HEK293 (cell line): ENCODE results near the gene RNF149.
A peak's percentile ranks its signal among the peaks of the same experiment; 100 is the strongest.

Experiments
- CTCF ChIA-PET: fragments of 350-600 bp; formaldehyde crosslinking; extraction: SDS; loops from one replicate; lab custom pipeline; 2021; ENCODE audit warnings: antibody characterized with exemption; lab: Yijun Ruan, JAX
- POLR2A ChIA-PET: fragments of 300-600 bp; formaldehyde crosslinking; extraction: SDS; loops from one replicate; lab custom pipeline; 2020; ENCODE audit warnings: antibody characterized with exemption, inconsistent platforms; lab: Yijun Ruan, JAX
- H3K27ac ChIP-seq: fragments of 200-500 bp; sonication (Bioruptor generic); 2 replicates; pipeline ENCODE4 v1.5.1; 2014; ENCODE audit warnings: low read depth, low read length, control low read depth, inconsistent platforms; ENCODE audit errors: extremely low read depth
- H3K36me3 ChIP-seq, 2 experiments: fragments of 200-500 bp in 1 of 2; sonication (Bioruptor generic) in 1 of 2; 1 replicate in 1 of 2; 2 replicates in 1 of 2; pipeline ENCODE4 v1.5.1; 2014 to 2017; ENCODE audit warnings: inconsistent platforms in 2 of 2, low read length in 2 of 2; ENCODE audit not compliant: control insufficient read depth in 2 of 2, insufficient read depth in 1 of 2
- H3K4me1 ChIP-seq: fragments of 200-500 bp; sonication (Bioruptor generic); 2 replicates; pipeline ENCODE4 v1.5.1; 2014; ENCODE audit warnings: mild to moderate bottlenecking, low read length, inconsistent platforms; ENCODE audit not compliant: control insufficient read depth, insufficient read depth
- H3K4me3 ChIP-seq: 2 replicates; pipeline ENCODE4 v1.5.1; 2011; ENCODE audit warnings: low read depth, mild to moderate bottlenecking, control low read depth, low read length, moderate library complexity
- H3K9me3 ChIP-seq: fragments of 200-500 bp; sonication (Bioruptor generic); 2 replicates; pipeline ENCODE4 v1.5.1; 2014; ENCODE audit warnings: low read depth, low read length, inconsistent platforms; ENCODE audit not compliant: control insufficient read depth, insufficient read depth
- EGR2 ChIP-seq: fragments of 450-650 bp; formaldehyde crosslinking; IDR thresholded peaks from 2 replicates; pipeline ENCODE4 v1.5.1; 2016; ENCODE audit warnings: low read depth, missing biosample characterization, missing genetic modification characterization
- GLIS1 ChIP-seq: fragments of 450-650 bp; formaldehyde crosslinking; IDR thresholded peaks from 2 replicates; pipeline ENCODE4 v1.5.1; 2016; ENCODE audit warnings: missing biosample characterization, missing genetic modification characterization
- KLF1 ChIP-seq: fragments of 450-650 bp; formaldehyde crosslinking; IDR thresholded peaks from 2 replicates; pipeline ENCODE4 v1.5.1; 2016; ENCODE audit warnings: missing biosample characterization, missing genetic modification characterization
- PRDM1 ChIP-seq: fragments of 450-650 bp; formaldehyde crosslinking; IDR thresholded peaks from 2 replicates; pipeline ENCODE4; 2016; ENCODE audit warnings: missing biosample characterization, missing genetic modification characterization
- SCRT2 ChIP-seq: fragments of 450-650 bp; formaldehyde crosslinking; IDR thresholded peaks from 2 replicates; pipeline ENCODE4 v1.5.1; 2016; ENCODE audit warnings: missing biosample characterization, missing genetic modification characterization
- ZNF223 ChIP-seq: fragments of 450-650 bp; formaldehyde crosslinking; IDR thresholded peaks from 2 replicates; pipeline ENCODE4 v1.5.1; 2016; ENCODE audit warnings: missing biosample characterization, missing genetic modification characterization
- ZNF274 ChIP-seq, 2 experiments: fragments of 200-500 bp in 1 of 2; fragments of 450-650 bp in 1 of 2; sonication (Bioruptor generic) in 1 of 2; formaldehyde crosslinking in 1 of 2; IDR thresholded peaks; 2 replicates each; pipeline versions ENCODE4 v1.5.1 to v1.6.1; 2014 to 2016; ENCODE audit warnings: borderline replicate concordance in 1 of 2, inconsistent platforms in 1 of 2, low read length in 1 of 2, missing biosample characterization in 1 of 2, missing genetic modification characterization in 1 of 2
- ZNF416 ChIP-seq: fragments of 450-650 bp; formaldehyde crosslinking; IDR thresholded peaks from 2 replicates; pipeline ENCODE4 v1.5.1; 2016; ENCODE audit warnings: missing biosample characterization, missing genetic modification characterization
- ZNF48 ChIP-seq: fragments of 450-650 bp; formaldehyde crosslinking; IDR thresholded peaks from 2 replicates; pipeline ENCODE4 v1.5.1; 2016; ENCODE audit warnings: missing biosample characterization, missing genetic modification characterization
- ZNF530 ChIP-seq: fragments of 450-650 bp; formaldehyde crosslinking; IDR thresholded peaks from 2 replicates; pipeline ENCODE4 v1.5.1; 2016; ENCODE audit warnings: low read depth, missing biosample characterization, missing genetic modification characterization
- ZNF660 ChIP-seq: fragments of 450-650 bp; IDR thresholded peaks from 2 replicates; pipeline ENCODE4 v1.5.1; 2018; ENCODE audit warnings: missing biosample characterization, mild to moderate bottlenecking, missing genetic modification characterization
- ZNF768 ChIP-seq: fragments of 450-650 bp; formaldehyde crosslinking; IDR thresholded peaks from 2 replicates; pipeline ENCODE4 v1.5.1; 2018; ENCODE audit warnings: missing biosample characterization, mild to moderate bottlenecking, missing genetic modification characterization
- TF ChIP-seq, protein P1 (sequence below): fragments of 450-650 bp; formaldehyde crosslinking; IDR thresholded peaks from 2 replicates; pipeline ENCODE4 v1.5.1; 2016; ENCODE audit warnings: missing biosample characterization, missing genetic modification characterization
- TF ChIP-seq, protein P2 (sequence below): fragments of 450-650 bp; formaldehyde crosslinking; IDR thresholded peaks from 2 replicates; pipeline ENCODE4 v1.5.1; 2016; ENCODE audit warnings: missing biosample characterization, missing genetic modification characterization, low read depth
- TF ChIP-seq, protein P3 (sequence below): fragments of 450-650 bp; formaldehyde crosslinking; conservative IDR thresholded peaks from 2 replicates; pipeline ENCODE4 v1.5.1; 2016; ENCODE audit warnings: low read depth, missing biosample characterization, missing genetic modification characterization
- TF ChIP-seq, protein P4 (sequence below): fragments of 450-650 bp; IDR thresholded peaks from 2 replicates; pipeline ENCODE4 v1.5.1; 2018; ENCODE audit warnings: missing biosample characterization, missing genetic modification characterization

RNF149 gene

DNA sequence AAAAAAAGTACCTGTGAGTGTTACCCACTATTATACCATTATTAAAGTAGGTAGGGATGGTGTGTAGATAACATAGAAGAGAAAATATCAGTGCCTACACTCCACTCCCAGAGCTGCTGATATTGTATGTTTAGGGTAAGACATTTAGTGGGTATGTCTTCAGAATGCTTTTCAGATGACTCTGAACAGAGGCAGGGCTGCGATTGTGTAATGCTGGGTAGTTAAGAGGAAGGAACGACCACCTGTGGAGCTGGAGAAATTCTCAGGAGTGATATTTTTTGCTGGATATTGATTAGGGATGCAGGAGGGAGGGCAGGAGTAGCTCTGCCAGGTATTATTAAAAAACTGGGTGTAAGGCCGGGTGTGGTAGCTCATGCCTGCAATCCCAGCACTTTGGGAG, 53.0 kb downstream of the RNF149 start:
- CTCF ChIA-PET, result interaction anchor here (0.6 to 1.0 kb wide), 2 partner anchors 105 to 133 kb away, joined by 3 to 7 read pairs; no protein-coding TSS in a partner anchor
- POLR2A ChIA-PET, result interaction anchor here (0.7 to 1.6 kb wide), 2 partner anchors 53 to 816 kb away, joined by 4 read pairs; partner anchors contain the start of gene RNF149
- H3K4me3 ChIP-seq, result no peak overlapping the region
- TF ChIP-seq KLF1 (tag by site-specific recombination) (no peak), ZNF768 (tag by site-specific recombination) (no peak), SCRT2 (tag by site-specific recombination) (peak; percentile 80), ZNF530 (no peak), GLIS1 (no peak)
- TF ChIP-seq, protein P1, sequence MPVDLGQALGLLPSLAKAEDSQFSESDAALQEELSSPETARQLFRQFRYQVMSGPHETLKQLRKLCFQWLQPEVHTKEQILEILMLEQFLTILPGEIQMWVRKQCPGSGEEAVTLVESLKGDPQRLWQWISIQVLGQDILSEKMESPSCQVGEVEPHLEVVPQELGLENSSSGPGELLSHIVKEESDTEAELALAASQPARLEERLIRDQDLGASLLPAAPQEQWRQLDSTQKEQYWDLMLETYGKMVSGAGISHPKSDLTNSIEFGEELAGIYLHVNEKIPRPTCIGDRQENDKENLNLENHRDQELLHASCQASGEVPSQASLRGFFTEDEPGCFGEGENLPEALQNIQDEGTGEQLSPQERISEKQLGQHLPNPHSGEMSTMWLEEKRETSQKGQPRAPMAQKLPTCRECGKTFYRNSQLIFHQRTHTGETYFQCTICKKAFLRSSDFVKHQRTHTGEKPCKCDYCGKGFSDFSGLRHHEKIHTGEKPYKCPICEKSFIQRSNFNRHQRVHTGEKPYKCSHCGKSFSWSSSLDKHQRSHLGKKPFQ (tag by site-specific recombination), result no peak
- no peaks in the 10 kb centered on the region for H3K9me3 ChIP-seq
- H3K36me3 ChIP-seq, result peaks cover 12 to 33% of the 10 kb centered on the region in 2 experiments; a peak in 2 of 3 replicates
- no peak overlapping the region for H3K27ac ChIP-seq
- H3K4me1 ChIP-seq, result 0 out of 2 replicates have a peak, but pooled peaks cover 2% of the 10 kb centered on the region

DNA sequence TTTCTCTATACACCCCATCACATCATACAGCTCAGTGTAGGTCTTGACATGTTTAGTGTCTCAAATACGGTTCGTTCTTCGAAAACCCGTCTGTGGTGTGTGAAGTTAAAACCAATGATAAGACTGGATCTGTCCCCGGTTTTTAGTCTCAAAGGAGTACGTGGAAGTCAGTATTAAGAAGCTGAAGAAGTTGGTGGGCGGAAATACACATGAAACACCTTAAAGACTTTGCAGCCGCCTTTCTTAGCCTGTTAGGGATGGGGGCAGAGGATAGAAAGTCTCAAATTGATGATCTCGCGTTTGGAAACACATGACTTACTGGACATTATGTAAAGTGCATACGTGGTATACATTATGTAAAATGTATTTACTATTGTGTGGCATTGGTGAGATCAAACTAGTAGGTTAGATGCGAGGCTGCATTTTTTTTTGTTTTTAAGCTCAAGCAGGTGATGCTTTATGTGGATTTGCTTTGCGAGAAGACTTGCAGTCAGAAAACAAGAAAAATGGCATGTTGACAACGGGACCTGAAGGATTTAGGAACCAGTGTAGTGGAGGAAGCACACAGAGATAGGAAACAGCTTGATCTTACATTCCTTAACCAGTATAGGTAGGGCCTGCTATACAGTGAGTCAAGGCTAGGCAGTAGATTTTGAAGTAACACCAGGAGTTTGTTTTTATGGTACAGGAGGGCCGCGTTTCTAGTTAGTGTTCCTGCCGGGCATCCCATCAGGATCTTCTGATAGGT, 54.6 kb downstream of the RNF149 start:
- no peak overlapping the region; the same call in 1 of the 2 replicates for H3K27ac ChIP-seq
- TF ChIP-seq EGR2 (tag by site-specific recombination) (0 out of 2 replicates have a peak, but pooled peaks have one; percentile 1), ZNF274 (IDR thresholded peaks at IDR 0.05; ENCODE audit: low read length) (no peak), ZNF274 (tag by site-specific recombination; IDR thresholded peaks at IDR 0.05; ENCODE audit: borderline replicate concordance) (no peak)
- POLR2A ChIA-PET, result interaction anchor here (0.5 to 1.6 kb wide), 7 partner anchors 15 to 1768 kb away, joined by 3 to 8 read pairs (median 3); partner anchors contain the start of genes RNF149 and RPL31
- peaks cover 10 to 20% of the 10 kb centered on the region in 2 experiments; a peak in 2 of 3 replicates for H3K36me3 ChIP-seq
- no peaks in the 10 kb centered on the region for H3K9me3 ChIP-seq
- CTCF ChIA-PET, result interaction anchor here (0.8 to 2.0 kb wide), 3 partner anchors 48 to 218 kb away, joined by 3 to 6 read pairs (median 3); no protein-coding TSS in a partner anchor
- H3K4me1 ChIP-seq, result 0 out of 2 replicates have a peak, but pooled peaks cover 2% of the 10 kb centered on the region
- peak overlapping the region; percentile 98 for H3K4me3 ChIP-seq

DNA sequence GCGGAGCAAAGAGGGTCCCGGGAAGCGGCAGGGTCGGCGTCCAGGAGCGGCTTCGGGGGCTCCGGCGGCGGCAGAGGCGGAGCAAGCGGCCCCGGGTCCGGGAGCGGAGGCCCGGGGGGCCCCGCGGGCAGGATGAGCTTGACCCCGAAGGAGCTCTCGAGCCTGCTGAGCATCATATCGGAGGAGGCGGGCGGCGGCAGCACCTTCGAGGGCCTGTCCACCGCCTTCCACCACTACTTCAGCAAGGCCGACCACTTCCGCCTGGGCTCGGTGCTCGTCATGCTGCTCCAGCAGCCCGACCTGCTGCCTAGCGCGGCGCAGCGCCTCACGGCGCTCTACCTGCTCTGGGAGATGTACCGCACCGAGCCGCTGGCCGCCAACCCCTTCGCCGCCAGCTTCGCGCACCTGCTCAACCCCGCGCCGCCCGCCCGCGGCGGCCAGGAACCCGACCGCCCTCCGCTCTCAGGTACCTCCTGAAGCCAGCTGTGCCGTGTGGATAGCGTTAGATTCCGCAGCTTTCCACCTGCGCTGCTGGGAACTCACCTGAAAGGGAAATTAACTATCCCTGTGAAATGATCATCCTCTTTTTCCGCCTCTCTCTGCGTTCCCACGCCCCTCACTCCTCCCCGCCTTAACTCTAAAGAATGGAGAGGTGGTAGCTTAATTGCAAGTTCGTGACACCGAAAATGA, 55.3 kb downstream of the RNF149 start:
- ChIA-PET POLR2A (interaction anchor here (1.1 to 2.6 kb wide), 9 partner anchors 12 to 251 kb away, joined by 3 to 8 read pairs (median 4); partner anchors contain the start of genes RNF149, RPL31 and TBC1D8), CTCF (interaction anchor here (0.8 to 4.1 kb wide), 5 partner anchors 13 to 217 kb away, joined by 3 to 24 read pairs (median 3); no protein-coding TSS in a partner anchor)
- Histone ChIP-seq H3K36me3 (peaks cover 4 to 15% of the 10 kb centered on the region in 2 experiments; a peak in 2 of 3 replicates), H3K27ac (peak overlapping the region; percentile 87), H3K4me1 (0 out of 2 replicates have a peak, but pooled peaks cover 2% of the 10 kb centered on the region), H3K4me3 (peak overlapping the region; percentile 98), H3K9me3 (no peaks in the 10 kb centered on the region)
- 0 out of 2 replicates have a peak, but pooled peaks have one; percentile 19 for TF ChIP-seq ZNF660 (tag by site-specific recombination)
- TF ChIP-seq ZNF223, result 0 out of 2 replicates have a peak, but pooled peaks have one; percentile 34
- TF ChIP-seq, protein P2, sequence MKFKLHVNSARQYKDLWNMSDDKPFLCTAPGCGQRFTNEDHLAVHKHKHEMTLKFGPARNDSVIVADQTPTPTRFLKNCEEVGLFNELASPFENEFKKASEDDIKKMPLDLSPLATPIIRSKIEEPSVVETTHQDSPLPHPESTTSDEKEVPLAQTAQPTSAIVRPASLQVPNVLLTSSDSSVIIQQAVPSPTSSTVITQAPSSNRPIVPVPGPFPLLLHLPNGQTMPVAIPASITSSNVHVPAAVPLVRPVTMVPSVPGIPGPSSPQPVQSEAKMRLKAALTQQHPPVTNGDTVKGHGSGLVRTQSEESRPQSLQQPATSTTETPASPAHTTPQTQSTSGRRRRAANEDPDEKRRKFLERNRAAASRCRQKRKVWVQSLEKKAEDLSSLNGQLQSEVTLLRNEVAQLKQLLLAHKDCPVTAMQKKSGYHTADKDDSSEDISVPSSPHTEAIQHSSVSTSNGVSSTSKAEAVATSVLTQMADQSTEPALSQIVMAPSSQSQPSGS (tag by site-specific recombination), result no peak
- TF ChIP-seq, protein P3, sequence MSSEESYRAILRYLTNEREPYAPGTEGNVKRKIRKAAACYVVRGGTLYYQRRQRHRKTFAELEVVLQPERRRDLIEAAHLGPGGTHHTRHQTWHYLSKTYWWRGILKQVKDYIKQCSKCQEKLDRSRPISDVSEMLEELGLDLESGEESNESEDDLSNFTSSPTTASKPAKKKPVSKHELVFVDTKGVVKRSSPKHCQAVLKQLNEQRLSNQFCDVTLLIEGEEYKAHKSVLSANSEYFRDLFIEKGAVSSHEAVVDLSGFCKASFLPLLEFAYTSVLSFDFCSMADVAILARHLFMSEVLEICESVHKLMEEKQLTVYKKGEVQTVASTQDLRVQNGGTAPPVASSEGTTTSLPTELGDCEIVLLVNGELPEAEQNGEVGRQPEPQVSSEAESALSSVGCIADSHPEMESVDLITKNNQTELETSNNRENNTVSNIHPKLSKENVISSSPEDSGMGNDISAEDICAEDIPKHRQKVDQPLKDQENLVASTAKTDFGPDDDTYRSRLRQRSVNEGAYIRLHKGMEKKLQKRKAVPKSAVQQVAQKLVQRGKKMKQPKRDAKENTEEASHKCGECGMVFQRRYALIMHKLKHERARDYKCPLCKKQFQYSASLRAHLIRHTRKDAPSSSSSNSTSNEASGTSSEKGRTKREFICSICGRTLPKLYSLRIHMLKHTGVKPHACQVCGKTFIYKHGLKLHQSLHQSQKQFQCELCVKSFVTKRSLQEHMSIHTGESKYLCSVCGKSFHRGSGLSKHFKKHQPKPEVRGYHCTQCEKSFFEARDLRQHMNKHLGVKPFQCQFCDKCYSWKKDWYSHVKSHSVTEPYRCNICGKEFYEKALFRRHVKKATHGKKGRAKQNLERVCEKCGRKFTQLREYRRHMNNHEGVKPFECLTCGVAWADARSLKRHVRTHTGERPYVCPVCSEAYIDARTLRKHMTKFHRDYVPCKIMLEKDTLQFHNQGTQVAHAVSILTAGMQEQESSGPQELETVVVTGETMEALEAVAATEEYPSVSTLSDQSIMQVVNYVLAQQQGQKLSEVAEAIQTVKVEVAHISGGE (tag by site-specific recombination), result peak; percentile 10; the same call in 1 of the 2 replicates
- TF ChIP-seq PRDM1 (tag by site-specific recombination), result peak; percentile 79
- TF ChIP-seq ZNF48, result no peak
- no peak for TF ChIP-seq ZNF416 (tag by site-specific recombination)
- TF ChIP-seq, protein P4, sequence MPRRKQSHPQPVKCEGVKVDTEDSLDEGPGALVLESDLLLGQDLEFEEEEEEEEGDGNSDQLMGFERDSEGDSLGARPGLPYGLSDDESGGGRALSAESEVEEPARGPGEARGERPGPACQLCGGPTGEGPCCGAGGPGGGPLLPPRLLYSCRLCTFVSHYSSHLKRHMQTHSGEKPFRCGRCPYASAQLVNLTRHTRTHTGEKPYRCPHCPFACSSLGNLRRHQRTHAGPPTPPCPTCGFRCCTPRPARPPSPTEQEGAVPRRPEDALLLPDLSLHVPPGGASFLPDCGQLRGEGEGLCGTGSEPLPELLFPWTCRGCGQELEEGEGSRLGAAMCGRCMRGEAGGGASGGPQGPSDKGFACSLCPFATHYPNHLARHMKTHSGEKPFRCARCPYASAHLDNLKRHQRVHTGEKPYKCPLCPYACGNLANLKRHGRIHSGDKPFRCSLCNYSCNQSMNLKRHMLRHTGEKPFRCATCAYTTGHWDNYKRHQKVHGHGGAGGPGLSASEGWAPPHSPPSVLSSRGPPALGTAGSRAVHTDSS (tag by site-specific recombination), result no peak
